Lung (tissue), 12 donors: ENCODE measurements around the gene MRTFB. TPM values are rescaled to one million over a fixed set of nuclear protein-coding genes. Genes with fewer than 3 reads are reported as not detected.

Experiments used
- ATAC-seq: fragments of 200-7000 bp; cut with Tn5 transposase; one replicate; pipeline ENCODE4 v1.9.1; 2020; ENCODE audit warnings: moderate number of reproducible peaks; ENCODE audit not compliant: insufficient read depth, low FRiP score
- DNase-seq, 3 donors: peaks; one replicate each; pipeline ENCODE4 v3.0.0-alpha.2; 2013 to 2017
- H3K27ac ChIP-seq, 2 donors: one replicate each; pipeline ENCODE4 v1.5.1; 2013; ENCODE audit warnings: mild to moderate bottlenecking in 2 of 2, moderate library complexity in 2 of 2, control low read depth in 1 of 2, inconsistent platforms in 1 of 2, low read depth in 1 of 2, low read length in 1 of 2
- H3K27me3 ChIP-seq, 3 donors: one replicate each; pipeline ENCODE4 v1.5.1; 2013; ENCODE audit warnings: low read length in 2 of 3; ENCODE audit not compliant: control insufficient read depth in 3 of 3, insufficient read depth in 3 of 3
- H3K36me3 ChIP-seq, 4 donors: one replicate each; pipeline ENCODE4 v1.5.1; 2013; ENCODE audit warnings: low read length in 4 of 4, mild to moderate bottlenecking in 1 of 4, moderate library complexity in 1 of 4; ENCODE audit not compliant: control insufficient read depth in 4 of 4, insufficient read depth in 4 of 4
- H3K4me1 ChIP-seq, 5 donors: one replicate each; pipeline ENCODE4 v1.5.1; 2013; ENCODE audit warnings: low read length in 5 of 5, mild to moderate bottlenecking in 2 of 5, moderate library complexity in 1 of 5; ENCODE audit not compliant: control insufficient read depth in 5 of 5, insufficient read depth in 5 of 5
- H3K4me3 ChIP-seq: one replicate; pipeline ENCODE4 v1.5.1; 2013; ENCODE audit warnings: mild to moderate bottlenecking, control low read depth, moderate library complexity
- H3K9ac ChIP-seq, 2 donors: one replicate each; pipeline ENCODE4 v1.5.1; 2013; ENCODE audit warnings: low read length in 2 of 2, control low read depth in 1 of 2; ENCODE audit not compliant: insufficient read depth in 1 of 2
- H3K9me3 ChIP-seq, 4 donors: one replicate each; pipeline ENCODE4 v1.5.1; 2013; ENCODE audit warnings: low read length in 3 of 4, mild to moderate bottlenecking in 1 of 4, moderate library complexity in 1 of 4; ENCODE audit not compliant: control insufficient read depth in 4 of 4, insufficient read depth in 3 of 4
- WGBS, 2 donors: extraction: QIAGEN DNeasy Blood & Tissue Kit; methylation state at CpG; one replicate each; pipeline ENCODE4 v1.1.7; 2013; 5-methylcytosine and 5-hydroxymethylcytosine counted together
- polyA plus RNA-seq, 2 donors: library from polyadenylated mRNA; stranded (reverse); fragments of 200-250 nt; gene quantifications; one replicate each; pipeline ENCODE4 v1.2.1, GENCODE V29; 2013
- total RNA-seq, 2 donors: library from RNA; depleted of rRNA in 1 of 2; stranded (reverse); fragments of >200 nt in 1 of 2; gene quantifications; one replicate each; pipeline ENCODE4 v1.2.1, GENCODE V29; 2014 to 2021
- TF ChIP-seq, protein P1 (sequence below): IDR thresholded peaks from 2 replicates; pipeline ENCODE4 v1.5.1; 2012; ENCODE audit warnings: mild to moderate bottlenecking; ENCODE audit errors: control extremely low read depth, extremely low read depth
- donor health status: control.
- donor health status: control.
- donor health status: Bipolar disorder and iron deficiency.
- donor health status: healthy.
- donor health status: DM: yes; HTN: yes; CAD: no.

MRTFB gene
- total and polyA plus RNA-seq, 4 donors: 8.8 to 50.9 (median 27.8) TPM

- Histone ChIP-seq H3K27me3 (no peaks in the 10 kb centered on the region), H3K4me3 (no peak overlapping the region), H3K4me1 (peaks cover 0 to 45% (median 6%) of the 10 kb centered on the region in 5 donors), H3K9ac (no peak overlapping the region), H3K9me3 (no peaks in the 10 kb centered on the region), H3K36me3 (peaks cover 9 to 33% (median 21%) of the 10 kb centered on the region in 4 donors), H3K27ac (no peak overlapping the region)
- ATAC-seq (no peak), DNase-seq (peak in 1 of 3 donors; percentile 16)
- TF ChIP-seq, protein P1, sequence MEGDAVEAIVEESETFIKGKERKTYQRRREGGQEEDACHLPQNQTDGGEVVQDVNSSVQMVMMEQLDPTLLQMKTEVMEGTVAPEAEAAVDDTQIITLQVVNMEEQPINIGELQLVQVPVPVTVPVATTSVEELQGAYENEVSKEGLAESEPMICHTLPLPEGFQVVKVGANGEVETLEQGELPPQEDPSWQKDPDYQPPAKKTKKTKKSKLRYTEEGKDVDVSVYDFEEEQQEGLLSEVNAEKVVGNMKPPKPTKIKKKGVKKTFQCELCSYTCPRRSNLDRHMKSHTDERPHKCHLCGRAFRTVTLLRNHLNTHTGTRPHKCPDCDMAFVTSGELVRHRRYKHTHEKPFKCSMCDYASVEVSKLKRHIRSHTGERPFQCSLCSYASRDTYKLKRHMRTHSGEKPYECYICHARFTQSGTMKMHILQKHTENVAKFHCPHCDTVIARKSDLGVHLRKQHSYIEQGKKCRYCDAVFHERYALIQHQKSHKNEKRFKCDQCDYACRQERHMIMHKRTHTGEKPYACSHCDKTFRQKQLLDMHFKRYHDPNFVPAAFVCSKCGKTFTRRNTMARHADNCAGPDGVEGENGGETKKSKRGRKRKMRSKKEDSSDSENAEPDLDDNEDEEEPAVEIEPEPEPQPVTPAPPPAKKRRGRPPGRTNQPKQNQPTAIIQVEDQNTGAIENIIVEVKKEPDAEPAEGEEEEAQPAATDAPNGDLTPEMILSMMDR: no peak
- WGBS, 2 donors: 83 to 91% methylated on average over 6 of the region's 6 CpGs
These were observed 168.7 kb downstream of the MRTFB start for GRCh38 chr16:14239791-14240190.

DNA sequence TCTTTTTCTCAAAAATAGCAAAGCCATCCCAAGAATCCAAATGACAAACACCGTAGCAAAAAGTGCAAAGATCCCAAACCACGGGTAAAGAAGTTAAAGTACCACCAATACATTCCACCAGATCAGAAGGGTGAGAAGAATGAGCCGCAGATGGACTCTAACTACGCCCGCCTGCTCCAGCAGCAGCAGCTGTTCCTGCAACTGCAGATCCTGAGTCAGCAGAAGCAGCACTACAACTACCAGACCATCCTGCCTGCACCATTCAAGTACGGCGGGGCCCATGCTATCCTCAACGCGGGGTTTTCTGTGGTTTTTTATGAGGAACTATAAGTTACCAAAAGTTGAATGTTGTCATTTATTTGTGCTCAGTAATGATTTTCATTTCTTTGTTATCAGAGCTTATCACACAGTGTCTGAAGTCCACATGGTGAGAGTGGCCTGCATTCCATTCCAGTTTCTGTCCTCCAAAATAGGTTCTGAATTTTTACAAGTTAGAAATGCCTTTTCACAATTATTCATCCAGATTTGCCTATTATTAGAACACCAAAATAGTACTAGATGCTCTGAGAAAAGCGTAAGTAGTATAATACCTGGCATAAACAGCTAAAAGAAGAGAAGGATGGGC, 169.2 kb downstream of the MRTFB start:
- Histone ChIP-seq H3K27ac (no peak overlapping the region), H3K9me3 (no peaks in the 10 kb centered on the region), H3K4me3 (no peak overlapping the region), H3K27me3 (no peaks in the 10 kb centered on the region), H3K4me1 (peaks cover 0 to 42% (median 6%) of the 10 kb centered on the region in 5 donors), H3K36me3 (peaks cover 9 to 28% (median 17%) of the 10 kb centered on the region in 4 donors), H3K9ac (no peak overlapping the region)
- TF ChIP-seq, protein P1: no peak
- 52 to 67% methylated on average over 10 of the region's 10 CpGs for WGBS, 2 donors
- ATAC-seq (no peak), DNase-seq (peak; percentile 89 to 94 (median 90))

DNA sequence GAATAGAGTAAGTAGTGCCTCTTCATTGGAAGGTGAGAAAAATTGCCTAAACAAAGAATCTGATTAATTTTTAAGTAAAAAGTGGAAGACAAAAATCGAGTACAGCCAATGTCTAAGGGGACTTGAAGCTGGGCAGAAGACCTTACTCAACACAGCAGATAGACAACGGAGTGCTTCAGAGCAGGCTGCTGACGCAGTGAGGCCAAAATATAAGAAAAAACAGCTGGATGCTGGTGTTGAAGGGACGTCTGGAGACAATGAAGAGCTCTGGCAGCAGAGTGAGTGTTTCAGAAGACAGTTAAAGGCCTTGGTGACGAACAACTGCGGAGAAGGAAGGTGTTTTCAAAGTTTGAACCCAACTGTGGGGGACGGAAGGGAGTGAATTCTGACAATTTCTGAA, 169.8 kb downstream of the MRTFB start:
- H3K36me3 ChIP-seq: peaks cover 15 to 23% (median 19%) of the 10 kb centered on the region in 4 donors
- no peak for ATAC-seq

More for the DNA sequence above, 169.8 kb downstream of the MRTFB start:
- peak; percentile 34 to 70 (median 63) for DNase-seq
- Histone ChIP-seq H3K27me3 (no peaks in the 10 kb centered on the region), H3K4me1 (peaks cover 0 to 37% (median 6%) of the 10 kb centered on the region in 5 donors), H3K9me3 (no peaks in the 10 kb centered on the region), H3K9ac (no peak overlapping the region), H3K27ac (no peak overlapping the region), H3K4me3 (no peak overlapping the region)
- TF ChIP-seq, protein P1: no peak
- WGBS, 2 donors: 80 to 84% methylated on average over 7 of the region's 7 CpGs
